PFSK-1 (cell line): ENCODE data around the gene SLC9A2.

Experiments used
- FOXP2 ChIP-seq: optimal IDR thresholded peaks from 2 replicates; pipeline ENCODE3; 2011; ENCODE audit warnings: borderline replicate concordance, control low read depth, inconsistent platforms; ENCODE audit not compliant: insufficient read depth; ENCODE audit errors: extremely low read length, extremely low read depth
- POLR2AphosphoS5 ChIP-seq: IDR thresholded peaks from 2 replicates; pipeline ENCODE4 v1.6.1; 2012; ENCODE audit warnings: low read depth, mild to moderate bottlenecking, control low read depth, low read length, moderate library complexity
- SIN3A ChIP-seq: IDR thresholded peaks from 2 replicates; pipeline ENCODE4 v1.6.1; 2012; ENCODE audit warnings: mild to moderate bottlenecking, low read length, moderate library complexity, borderline replicate concordance; ENCODE audit not compliant: insufficient read depth
- TAF1 ChIP-seq: IDR thresholded peaks from 2 replicates; pipeline ENCODE4 v1.6.1; 2012; ENCODE audit warnings: low read length, control low read depth, borderline replicate concordance; ENCODE audit not compliant: insufficient read depth
- TF ChIP-seq, protein P1 (sequence below), 2 experiments: IDR thresholded peaks; 2 replicates each; pipeline versions ENCODE4 v1.6.1 to v1.8.0; 2011 to 2012; ENCODE audit warnings: low read depth in 2 of 2, low read length in 2 of 2, control low read depth in 1 of 2, inconsistent platforms in 1 of 2, mild to moderate bottlenecking in 1 of 2, moderate library complexity in 1 of 2; ENCODE audit not compliant: insufficient read depth in 1 of 2

Gene SLC9A2

DNA sequence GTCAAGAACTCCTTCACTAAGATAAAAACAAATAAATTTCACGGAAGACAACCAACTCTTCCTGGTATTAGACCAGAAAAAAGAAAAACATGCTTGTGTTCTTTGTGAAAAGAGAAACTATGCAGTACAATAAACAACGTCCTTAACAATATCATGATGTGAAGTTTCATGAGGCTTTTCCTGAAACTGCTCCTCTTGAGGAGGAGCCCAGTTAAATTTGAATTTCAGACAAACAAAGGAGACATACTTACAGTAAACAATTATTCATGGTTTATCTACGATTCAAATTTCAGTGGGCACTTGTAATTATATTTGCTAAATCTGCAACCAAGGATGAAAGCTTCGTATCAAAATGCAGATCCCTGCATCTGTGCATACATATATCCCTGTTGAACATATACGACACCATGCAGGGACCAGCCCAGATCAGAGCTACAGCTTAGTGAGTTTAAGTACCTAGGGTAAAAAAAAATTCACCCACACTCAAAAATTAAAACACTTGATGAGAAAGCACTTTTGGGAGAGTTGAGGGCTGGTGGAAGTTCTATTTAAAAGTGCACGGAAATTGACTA, 24.8 kb upstream of the SLC9A2 start:
- TF ChIP-seq TAF1 (no peak), SIN3A (no peak), FOXP2 (no peak), POLR2AphosphoS5 (no peak)
- TF ChIP-seq, protein P1, sequence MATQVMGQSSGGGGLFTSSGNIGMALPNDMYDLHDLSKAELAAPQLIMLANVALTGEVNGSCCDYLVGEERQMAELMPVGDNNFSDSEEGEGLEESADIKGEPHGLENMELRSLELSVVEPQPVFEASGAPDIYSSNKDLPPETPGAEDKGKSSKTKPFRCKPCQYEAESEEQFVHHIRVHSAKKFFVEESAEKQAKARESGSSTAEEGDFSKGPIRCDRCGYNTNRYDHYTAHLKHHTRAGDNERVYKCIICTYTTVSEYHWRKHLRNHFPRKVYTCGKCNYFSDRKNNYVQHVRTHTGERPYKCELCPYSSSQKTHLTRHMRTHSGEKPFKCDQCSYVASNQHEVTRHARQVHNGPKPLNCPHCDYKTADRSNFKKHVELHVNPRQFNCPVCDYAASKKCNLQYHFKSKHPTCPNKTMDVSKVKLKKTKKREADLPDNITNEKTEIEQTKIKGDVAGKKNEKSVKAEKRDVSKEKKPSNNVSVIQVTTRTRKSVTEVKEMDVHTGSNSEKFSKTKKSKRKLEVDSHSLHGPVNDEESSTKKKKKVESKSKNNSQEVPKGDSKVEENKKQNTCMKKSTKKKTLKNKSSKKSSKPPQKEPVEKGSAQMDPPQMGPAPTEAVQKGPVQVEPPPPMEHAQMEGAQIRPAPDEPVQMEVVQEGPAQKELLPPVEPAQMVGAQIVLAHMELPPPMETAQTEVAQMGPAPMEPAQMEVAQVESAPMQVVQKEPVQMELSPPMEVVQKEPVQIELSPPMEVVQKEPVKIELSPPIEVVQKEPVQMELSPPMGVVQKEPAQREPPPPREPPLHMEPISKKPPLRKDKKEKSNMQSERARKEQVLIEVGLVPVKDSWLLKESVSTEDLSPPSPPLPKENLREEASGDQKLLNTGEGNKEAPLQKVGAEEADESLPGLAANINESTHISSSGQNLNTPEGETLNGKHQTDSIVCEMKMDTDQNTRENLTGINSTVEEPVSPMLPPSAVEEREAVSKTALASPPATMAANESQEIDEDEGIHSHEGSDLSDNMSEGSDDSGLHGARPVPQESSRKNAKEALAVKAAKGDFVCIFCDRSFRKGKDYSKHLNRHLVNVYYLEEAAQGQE (IDR thresholded peaks at IDR 0.05; ENCODE audit: insufficient read depth in 1 of 2, low read depth in 2 of 2, low read length in 2 of 2): no peak

DNA sequence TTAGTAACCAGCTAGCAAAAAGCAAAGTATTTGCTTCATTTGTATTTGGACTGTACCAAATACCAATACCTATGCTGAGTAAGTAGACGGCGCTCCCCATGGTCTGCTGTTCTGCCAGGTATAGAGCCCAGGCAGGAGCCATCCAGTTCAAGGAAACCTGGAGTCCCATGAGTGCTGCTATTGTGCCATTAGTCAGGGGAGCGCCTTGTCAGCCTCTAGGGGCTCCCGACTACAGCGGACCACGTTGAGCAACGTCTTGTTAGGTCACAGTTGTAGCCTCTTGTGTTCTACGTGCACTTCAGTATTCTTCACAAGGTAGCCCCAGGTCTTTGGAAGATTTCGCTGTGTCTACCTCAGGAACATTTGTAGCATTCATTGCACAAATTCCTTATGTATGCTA, 21.6 kb upstream of the SLC9A2 start:
- no peak for TF ChIP-seq FOXP2
- no peak for TF ChIP-seq POLR2AphosphoS5
- TF ChIP-seq, protein P1 (IDR thresholded peaks at IDR 0.05; ENCODE audit: insufficient read depth in 1 of 2, low read depth in 2 of 2, low read length in 2 of 2): no peak
- TF ChIP-seq SIN3A: no peak
- no peak for TF ChIP-seq TAF1

DNA sequence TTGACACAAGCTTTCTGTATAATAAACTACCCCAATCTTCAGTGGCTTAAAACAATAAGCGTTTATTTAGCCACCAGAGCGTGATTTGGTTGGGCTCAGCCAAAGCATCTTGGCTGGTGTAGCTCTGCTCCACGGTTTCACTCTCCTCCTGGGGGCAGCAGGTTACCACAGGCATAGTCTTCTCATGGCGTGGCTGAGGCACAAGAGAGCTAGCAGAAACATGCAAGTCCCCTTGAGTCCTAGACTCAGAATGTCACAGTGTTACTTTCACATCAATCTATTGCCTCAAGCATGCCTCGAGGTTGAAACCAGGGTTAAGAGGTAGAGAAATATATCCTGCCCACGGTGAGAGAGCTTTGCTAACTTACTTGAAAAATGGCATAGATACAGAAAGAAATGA, 19.9 kb upstream of the SLC9A2 start:
- TF ChIP-seq TAF1: no peak
- TF ChIP-seq POLR2AphosphoS5: no peak
- no peak for TF ChIP-seq SIN3A
- TF ChIP-seq, protein P1 (IDR thresholded peaks at IDR 0.05; ENCODE audit: insufficient read depth in 1 of 2, low read depth in 2 of 2, low read length in 2 of 2): no peak
- TF ChIP-seq FOXP2: no peak

DNA sequence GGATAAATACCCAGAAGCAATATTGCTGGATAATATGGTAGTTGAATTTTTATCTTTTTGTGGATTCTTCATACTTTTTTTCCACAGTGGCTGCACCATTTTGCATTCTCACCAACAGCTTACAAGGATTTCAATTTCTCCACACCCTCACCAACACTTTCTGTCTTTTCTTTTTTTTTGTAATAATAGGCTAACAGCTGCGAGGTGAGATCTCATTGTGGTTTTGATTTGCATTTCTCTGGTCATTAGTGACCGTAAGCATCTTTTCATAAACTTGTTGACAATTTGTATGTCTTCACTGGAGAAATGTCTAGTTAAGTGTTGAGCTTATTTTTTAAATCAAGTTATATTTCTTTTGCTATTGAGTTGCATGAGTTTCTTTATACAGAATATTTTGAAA, 17.6 kb upstream of the SLC9A2 start:
- TF ChIP-seq POLR2AphosphoS5 (no peak), TAF1 (no peak), SIN3A (no peak), FOXP2 (no peak)
- TF ChIP-seq, protein P1 (IDR thresholded peaks at IDR 0.05; ENCODE audit: insufficient read depth in 1 of 2, low read depth in 2 of 2, low read length in 2 of 2): no peak

DNA sequence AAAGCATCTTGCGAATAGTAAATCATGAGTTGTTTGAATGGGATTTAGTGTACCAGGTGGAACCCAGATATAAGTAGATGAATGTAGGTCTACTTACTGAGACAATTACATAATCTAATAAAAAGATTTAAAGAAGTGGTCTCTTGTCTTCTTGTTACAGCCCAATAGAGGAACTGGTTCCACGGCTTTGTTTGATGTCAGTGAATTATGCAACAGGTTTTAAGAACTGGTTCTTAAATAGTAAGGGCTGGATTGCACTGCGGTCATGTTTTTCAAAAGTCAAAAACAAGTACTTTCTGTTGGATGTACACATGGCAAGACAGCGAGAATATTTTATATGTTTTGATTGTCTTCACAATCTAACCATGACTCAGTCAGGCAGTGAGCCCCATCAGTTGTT, 15.4 kb upstream of the SLC9A2 start:
- TF ChIP-seq, protein P1 (IDR thresholded peaks at IDR 0.05; ENCODE audit: insufficient read depth in 1 of 2, low read depth in 2 of 2, low read length in 2 of 2): no peak
- TF ChIP-seq FOXP2 (no peak), POLR2AphosphoS5 (no peak)
